NCI-H1694 (cell line): ENCODE results near the gene PCDHGA11.
A peak's percentile ranks its signal among the peaks of the same experiment; 100 is the strongest.
"Not testable (repeated sequence)": the region's sequence is repeated elsewhere in the genome, so short reads cannot be mapped to it uniquely, and the experiment has no call there.

Experiments
- DNase-seq: peaks from one replicate; lab custom pipeline; 2025; lab: John Stamatoyannopoulos, UW

PCDHGA11 gene

DNA sequence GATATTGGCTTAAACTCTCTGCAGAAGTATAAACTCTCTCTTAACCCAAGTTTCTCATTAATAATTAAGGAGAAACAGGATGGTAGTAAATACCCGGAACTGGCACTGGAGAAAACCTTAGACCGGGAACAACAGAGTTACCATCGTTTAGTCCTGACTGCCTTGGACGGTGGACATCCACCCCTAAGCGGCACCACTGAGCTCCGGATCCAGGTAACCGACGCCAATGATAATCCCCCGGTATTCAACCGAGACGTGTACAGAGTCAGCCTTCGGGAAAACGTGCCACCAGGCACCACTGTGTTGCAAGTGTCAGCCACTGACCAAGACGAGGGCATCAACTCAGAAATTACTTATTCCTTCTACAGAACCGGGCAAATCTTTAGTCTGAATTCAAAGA, 22.2 kb upstream of the PCDHGA11 start:
- DNase-seq, result no peak

DNA sequence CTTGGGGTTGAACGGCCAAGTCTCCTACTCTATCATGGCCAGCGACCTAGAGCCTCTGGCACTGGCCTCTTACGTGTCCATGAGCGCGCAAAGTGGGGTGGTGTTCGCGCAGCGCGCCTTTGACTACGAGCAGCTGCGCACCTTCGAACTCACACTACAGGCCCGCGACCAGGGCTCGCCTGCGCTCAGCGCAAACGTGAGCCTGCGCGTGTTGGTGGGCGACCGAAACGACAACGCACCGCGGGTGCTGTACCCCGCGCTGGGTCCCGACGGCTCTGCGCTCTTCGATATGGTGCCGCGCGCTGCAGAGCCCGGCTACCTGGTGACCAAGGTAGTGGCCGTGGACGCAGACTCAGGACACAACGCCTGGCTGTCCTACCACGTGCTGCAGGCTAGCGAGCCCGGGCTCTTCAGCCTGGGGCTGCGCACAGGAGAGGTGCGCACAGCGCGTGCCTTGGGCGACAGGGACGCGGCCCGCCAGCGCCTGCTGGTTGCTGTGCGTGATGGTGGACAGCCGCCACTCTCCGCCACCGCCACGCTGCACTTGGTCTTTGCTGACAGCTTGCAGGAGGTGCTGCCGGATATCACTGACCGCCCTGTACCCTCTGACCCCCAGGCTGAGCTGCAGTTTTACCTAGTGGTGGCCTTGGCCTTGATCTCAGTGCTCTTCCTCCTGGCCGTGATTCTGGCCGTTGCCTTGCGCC, 21.1 kb upstream of the PCDHGA11 start:
- DNase-seq, result no peak

DNA sequence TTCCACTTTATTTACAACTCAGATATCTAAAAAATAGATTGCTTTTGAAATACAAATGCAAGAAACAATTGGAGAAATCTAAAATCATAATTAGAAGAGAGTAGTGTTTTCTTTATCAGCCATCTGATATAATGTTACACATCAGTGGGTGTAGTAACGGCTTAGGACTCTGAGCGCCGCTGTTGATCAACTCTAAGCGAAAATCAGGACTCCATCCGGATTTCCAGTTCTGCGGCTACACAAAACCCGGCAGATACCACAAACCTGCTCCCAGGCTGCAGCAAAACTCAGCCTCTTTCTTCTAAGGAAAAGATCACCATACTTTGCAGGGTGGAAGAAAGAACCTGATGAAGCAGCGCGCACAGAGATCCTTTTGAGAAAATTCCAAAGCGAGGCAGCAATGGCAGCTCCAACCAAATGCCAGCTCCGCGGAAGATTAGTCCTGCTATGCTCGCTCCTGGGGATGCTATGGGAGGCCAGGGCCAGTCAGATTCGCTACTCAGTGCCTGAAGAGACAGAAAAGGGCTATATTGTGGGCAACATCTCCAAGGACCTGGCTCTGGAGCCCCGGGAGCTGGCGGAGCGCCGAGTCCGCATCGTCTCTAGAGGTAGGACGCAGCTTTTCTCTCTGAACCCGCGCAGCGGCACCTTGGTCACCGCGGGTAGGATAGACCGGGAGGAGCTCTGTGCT, 18.2 kb upstream of the PCDHGA11 start, which contains the start of gene PCDHGA9:
TSS of gene PCDHGA9 (plus strand) at position 226 of the 691 bp plus-strand sequence. CDS start at position 401, 175 bp downstream.
- no peak for DNase-seq

DNA sequence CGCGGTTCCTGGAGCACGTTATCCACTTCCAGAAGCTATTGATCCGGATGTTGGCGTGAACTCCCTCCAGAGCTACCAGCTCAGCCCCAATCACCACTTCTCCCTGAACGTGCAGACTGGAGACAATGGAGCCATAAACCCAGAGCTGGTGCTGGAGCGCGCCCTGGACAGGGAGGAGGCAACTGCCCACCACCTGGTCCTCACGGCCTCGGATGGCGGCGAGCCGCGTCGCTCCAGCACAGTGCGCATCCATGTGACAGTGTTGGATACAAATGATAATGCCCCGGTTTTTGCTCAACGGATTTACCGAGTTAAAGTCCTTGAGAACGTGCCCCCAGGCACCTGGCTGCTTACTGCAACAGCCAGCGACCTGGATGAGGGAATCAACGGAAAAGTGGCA, 17.5 kb upstream of the PCDHGA11 start:
- no peak for DNase-seq

DNA sequence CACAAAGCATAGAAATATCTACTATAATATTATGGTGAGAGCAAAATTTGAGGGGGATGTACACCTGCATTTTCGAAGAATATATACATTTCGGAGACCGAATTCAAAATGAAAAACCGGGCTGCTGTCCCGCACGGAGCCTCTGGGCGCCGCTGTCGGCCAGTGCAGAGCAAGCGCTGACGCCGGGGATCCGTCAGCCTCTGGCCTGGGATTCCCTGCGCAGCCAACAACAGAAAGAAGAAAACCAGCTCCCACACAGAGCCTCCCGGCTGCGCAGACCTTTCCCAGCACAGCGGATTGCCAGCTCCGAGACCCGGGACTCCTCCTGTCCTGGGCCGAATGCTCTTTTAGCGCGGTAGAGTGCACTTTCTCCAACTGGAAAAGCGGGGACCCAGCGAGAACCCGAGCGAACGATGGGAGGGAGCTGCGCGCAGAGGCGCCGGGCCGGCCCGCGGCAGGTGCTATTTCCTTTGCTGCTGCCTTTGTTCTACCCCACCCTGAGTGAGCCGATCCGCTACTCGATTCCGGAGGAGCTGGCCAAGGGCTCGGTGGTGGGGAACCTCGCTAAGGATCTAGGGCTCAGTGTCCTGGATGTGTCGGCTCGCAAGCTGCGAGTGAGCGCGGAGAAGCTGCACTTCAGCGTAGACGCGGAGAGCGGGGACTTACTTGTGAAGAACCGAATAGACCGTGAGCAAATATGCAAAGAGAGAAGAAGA, 12.9 kb upstream of the PCDHGA11 start, which contains the start of gene PCDHGB6:
TSS of gene PCDHGB6 (plus strand) at position 232 of the 716 bp plus-strand sequence. CDS start at position 414, 182 bp downstream.
- DNase-seq, result not testable (repeated sequence)

DNA sequence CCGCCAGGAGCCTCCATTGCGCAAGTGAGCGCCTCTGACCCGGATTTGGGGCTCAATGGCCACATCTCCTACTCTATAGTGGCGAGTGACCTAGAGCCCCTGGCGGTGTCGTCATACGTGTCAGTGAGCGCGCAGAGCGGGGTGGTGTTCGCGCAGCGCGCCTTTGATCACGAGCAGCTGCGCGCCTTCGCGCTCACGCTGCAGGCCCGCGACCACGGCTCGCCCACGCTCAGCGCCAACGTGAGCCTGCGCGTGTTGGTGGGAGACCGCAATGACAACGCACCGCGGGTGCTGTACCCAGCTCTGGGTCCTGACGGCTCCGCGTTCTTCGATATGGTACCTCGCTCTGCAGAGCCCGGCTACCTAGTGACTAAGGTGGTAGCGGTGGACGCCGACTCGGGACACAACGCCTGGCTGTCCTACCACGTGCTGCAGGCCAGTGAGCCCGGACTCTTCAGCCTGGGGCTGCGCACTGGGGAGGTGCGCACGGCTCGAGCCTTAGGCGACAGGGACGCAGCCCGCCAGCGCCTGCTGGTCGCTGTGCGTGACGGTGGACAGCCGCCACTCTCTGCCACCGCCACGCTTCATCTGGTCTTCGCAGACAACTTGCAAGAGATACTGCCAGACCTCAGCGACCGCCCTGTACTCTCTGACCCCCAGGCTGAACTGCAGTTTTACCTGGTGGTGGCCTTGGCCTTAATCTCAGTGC, 11.1 kb upstream of the PCDHGA11 start:
- no peak for DNase-seq

DNA sequence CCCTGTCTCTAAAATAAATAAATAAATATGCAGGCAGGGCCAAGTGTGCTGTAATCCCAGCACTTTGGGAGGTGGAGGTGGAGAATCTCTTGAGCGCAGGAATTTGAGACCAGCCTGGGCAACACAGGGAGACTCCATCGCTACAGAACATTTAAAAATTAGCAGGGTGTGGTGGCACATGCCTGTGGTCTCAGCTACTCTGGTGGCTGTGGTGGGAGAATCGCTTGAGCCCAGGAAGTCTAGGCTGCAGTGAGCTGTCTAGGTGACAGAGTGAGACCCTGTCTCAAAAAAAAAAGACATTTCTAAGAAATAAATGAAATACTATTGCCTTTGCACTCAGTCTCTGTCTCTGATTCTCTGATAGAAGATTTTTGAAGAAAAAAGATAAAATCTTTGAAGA, 9.3 kb upstream of the PCDHGA11 start:
- no peak for DNase-seq

DNA sequence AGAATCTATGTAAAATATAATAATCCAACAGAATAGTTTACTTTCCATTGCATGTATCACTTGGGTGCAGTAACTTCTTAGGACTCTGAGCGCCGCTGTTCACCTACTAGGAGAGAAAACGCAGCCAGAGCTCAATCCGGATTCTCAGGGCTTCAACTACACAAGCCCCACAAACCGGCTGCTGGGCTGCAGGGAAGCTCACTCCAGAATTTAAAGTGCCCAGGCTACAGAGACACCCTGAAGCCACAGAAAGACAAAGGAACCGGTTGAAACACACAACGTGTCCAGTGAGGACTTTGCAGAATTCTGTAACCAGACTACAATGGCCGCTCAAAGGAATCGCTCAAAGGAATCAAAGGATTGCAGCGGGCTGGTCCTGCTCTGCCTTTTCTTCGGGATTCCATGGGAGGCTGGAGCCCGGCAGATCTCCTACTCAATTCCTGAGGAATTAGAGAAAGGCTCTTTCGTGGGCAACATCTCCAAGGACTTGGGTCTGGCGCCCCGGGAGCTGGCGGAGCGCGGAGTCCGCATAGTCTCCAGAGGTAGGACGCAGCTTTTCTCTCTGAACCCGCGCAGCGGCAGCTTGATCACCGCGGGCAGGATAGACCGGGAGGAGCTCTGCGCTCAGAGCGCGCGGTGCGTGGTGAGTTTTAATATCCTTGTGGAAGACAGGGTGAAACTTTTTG, 7.9 kb upstream of the PCDHGA11 start, which contains the start of gene PCDHGA10:
TSS of gene PCDHGA10 (plus strand) at position 134 of the 686 bp plus-strand sequence. CDS start at position 323, 189 bp downstream.
- peak; percentile 33 for DNase-seq

DNA sequence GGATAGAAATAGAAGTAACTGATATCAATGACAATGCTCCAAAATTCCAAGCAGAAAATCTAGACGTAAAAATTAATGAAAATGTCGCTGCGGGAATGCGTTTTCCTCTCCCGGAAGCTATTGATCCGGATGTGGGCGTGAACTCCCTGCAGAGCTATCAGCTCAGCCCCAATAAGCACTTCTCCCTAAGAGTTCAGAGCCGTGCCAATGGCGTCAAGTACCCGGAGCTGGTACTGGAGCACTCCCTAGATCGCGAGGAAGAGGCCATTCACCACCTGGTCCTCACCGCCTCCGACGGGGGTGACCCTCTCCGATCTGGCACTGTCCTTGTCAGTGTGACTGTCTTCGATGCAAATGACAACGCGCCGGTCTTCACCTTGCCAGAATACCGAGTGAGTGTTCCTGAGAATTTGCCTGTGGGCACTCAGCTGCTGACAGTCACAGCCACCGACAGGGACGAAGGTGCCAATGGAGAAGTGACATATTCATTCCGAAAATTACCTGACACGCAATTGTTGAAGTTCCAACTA, 7.2 kb upstream of the PCDHGA11 start:
- DNase-seq, result no peak

DNA sequence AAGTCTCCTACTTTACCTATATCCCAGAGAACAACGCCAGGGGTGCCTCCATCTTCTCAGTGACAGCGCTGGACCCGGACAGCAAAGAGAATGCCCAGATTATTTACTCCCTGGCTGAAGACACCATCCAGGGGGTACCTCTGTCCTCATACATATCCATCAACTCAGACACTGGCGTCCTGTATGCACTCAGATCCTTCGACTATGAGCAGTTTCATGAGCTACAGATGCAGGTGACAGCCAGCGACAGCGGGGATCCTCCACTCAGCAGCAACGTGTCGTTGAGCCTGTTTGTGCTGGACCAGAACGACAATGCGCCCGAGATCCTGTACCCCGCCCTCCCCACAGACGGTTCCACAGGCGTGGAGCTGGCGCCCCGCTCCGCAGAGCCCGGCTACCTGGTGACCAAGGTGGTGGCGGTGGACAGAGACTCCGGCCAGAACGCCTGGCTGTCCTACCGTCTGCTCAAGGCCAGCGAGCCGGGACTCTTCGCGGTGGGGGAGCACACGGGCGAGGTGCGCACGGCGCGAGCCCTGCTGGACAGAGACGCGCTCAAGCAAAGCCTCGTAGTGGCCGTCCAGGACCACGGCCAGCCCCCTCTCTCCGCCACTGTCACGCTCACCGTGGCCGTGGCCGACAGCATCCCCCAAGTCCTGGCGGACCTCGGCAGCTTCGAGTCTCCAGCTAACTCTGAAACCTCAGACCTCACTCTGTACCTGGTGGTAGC, 6.1 kb upstream of the PCDHGA11 start:
- DNase-seq, result not testable (repeated sequence)

DNA sequence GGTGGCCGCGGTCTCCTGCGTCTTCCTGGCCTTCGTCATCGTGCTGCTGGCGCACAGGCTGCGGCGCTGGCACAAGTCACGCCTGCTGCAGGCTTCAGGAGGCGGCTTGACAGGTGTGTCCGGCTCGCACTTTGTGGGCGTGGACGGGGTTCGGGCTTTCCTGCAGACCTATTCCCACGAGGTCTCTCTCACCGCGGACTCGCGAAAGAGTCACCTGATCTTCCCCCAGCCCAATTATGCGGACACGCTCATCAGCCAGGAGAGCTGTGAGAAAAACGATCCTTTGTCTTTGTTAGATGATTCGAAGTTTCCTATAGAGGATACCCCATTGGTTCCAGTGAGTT, 5.6 kb upstream of the PCDHGA11 start:
- DNase-seq, result not testable (repeated sequence)

DNA sequence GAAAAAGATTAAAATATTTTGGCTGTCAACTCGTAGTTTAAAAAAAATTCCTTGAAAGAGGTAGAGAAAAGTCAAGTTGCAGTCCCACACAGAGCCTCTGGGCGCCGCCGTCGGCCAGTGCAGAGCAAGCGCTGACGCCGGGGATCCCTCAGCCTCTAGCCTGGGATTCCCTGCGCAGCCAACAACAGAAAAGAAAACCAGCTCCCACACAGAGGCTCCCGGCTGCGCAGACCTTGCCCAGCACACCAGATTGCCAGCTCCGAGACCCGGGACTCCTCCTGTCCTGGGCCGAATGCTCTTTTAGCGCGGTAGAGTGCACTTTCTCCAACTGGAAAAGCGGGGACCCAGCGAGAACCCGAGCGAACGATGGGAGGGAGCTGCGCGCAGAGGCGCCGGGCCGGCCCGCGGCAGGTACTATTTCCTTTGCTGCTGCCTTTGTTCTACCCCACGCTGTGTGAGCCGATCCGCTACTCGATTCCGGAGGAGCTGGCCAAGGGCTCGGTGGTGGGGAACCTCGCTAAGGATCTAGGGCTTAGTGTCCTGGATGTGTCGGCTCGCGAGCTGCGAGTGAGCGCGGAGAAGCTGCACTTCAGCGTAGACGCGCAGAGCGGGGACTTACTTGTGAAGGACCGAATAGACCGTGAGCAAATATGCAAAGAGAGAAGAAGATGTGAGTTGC, 3.2 kb upstream of the PCDHGA11 start, which contains the start of gene PCDHGB7:
TSS of gene PCDHGB7 (plus strand) at position 184 of the 679 bp plus-strand sequence. CDS start at position 367, 183 bp downstream.
- not testable (repeated sequence) for DNase-seq

DNA sequence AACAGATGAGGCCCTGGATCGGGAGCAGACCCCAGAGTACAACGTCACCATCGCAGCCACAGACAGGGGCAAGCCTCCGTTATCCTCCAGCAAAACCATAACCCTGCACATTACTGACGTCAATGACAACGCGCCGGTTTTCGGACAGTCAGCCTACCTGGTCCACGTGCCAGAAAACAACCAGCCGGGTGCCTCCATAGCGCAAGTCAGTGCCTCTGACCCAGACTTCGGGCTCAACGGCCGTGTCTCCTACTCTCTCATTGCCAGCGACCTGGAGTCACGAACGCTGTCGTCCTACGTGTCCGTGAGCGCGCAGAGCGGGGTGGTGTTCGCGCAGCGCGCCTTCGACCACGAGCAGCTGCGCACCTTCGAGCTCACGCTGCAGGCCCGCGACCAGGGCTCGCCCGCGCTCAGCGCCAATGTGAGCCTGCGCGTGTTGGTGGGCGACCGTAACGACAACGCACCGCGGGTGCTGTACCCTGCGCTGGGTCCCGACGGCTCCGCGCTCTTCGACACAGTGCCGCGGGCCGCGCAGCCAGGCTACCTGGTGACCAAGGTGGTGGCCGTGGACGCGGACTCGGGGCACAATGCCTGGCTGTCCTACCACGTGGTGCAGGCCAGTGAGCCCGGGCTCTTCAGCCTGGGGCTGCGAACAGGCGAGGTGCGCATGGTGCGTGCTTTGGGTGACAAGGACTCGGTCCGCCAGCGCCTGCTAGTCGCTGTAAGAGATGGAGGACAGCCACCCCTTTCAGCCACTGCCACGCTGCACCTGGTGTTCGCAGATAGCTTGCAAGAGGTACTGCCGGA, 1.6 kb upstream of the PCDHGA11 start:
- no peak for DNase-seq

DNA sequence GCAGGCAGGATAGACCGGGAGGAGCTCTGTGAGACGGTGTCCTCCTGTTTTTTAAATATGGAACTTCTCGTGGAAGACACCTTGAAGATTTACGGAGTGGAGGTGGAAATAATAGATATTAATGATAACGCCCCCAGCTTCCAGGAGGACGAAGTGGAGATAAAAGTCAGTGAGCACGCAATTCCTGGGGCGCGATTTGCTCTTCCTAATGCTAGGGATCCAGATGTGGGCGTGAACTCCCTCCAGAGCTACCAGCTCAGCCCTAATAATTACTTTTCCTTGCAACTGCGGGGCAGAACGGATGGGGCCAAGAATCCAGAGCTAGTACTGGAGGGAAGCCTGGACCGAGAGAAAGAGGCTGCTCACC, 621 bp downstream of the PCDHGA11 start:
- no peak for DNase-seq

DNA sequence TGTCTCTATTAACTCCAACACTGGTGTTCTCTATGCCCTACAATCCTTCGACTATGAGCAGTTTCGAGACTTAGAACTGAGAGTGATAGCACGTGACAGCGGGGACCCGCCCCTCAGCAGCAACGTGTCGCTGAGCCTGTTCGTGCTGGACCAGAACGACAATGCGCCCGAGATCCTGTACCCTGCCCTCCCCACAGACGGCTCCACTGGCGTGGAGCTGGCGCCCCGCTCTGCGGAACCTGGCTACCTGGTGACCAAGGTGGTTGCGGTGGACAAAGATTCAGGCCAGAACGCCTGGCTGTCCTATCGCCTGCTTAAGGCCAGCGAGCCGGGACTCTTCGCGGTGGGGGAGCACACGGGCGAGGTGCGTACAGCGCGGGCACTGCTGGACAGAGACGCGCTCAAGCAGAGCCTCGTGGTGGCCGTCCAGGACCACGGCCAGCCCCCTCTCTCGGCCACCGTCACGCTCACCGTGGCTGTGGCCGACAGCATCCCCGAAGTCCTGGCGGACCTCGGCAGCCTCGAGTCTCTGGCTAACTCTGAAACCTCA, 2.0 kb downstream of the PCDHGA11 start:
- DNase-seq, result no peak

DNA sequence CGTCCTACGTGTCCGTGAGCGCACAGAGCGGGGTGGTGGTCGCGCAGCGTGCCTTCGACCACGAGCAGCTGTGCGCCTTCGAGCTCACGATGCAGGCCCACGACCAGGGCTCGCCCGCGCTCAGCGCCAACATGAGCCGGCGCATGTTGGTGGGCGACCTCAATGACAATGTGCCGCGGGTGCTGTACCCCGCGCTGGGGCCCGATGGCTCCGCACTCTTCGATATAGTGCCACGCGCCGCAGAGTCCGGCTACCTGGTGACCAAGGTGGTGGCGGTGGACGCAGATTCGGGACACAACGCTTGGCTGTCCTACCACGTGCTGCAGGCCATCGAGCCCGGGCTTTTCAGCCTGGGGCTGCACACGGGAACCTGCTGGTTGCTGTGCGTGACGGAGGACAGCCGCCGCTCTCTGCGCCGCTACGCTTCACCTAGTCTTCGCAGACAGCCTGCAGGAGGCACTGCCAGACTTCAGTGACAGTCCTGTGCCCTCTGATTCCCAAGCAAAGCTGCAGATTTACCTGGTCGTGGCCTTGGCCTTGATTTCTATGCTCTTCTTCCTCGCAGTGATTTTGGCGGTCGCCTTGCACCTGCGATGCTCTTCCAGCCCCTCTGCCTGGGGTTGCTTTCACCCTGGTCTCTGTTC, 7.1 kb downstream of the PCDHGA11 start:
- no peak for DNase-seq

DNA sequence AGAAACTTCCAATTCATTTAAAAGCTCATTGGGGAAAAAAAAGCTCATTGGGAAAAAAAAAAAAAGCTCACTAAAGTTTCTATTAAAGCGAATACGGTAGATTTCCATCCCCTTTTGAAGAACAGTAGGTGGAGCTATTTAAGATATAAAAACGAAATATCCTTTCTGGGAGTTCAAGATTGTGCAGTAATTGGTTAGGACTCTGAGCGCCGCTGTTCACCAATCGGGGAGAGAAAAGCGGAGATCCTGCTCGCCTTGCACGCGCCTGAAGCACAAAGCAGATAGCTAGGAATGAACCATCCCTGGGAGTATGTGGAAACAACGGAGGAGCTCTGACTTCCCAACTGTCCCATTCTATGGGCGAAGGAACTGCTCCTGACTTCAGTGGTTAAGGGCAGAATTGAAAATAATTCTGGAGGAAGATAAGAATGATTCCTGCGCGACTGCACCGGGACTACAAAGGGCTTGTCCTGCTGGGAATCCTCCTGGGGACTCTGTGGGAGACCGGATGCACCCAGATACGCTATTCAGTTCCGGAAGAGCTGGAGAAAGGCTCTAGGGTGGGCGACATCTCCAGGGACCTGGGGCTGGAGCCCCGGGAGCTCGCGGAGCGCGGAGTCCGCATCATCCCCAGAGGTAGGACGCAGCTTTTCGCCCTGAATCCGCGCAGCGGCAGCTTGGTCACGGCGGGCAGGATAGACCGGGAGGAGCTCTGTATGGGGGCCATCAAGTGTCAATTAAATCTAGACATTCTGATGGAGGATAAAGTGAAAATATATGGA, 9.7 kb downstream of the PCDHGA11 start, which contains the start of gene PCDHGA12:
TSS of gene PCDHGA12 (plus strand) at position 176 of the 782 bp plus-strand sequence. CDS start at position 429, 253 bp downstream.
- no peak for DNase-seq
